GM21576 (cell line): ENCODE data around the gene VPS37C.
A peak's percentile ranks its signal among the peaks of the same experiment; 100 is the strongest.
"Not testable (repeated sequence)": the region's sequence is repeated elsewhere in the genome, so short reads cannot be mapped to it uniquely, and the experiment has no call there.

Experiments used
- ATAC-seq: cut with Tn5 transposase; IDR thresholded peaks from one replicate; pipeline ENCODE4 v1.9.1; 2021; ENCODE audit warnings: mild to moderate bottlenecking, moderate library complexity; ENCODE audit not compliant: unreplicated experiment

Gene VPS37C

DNA sequence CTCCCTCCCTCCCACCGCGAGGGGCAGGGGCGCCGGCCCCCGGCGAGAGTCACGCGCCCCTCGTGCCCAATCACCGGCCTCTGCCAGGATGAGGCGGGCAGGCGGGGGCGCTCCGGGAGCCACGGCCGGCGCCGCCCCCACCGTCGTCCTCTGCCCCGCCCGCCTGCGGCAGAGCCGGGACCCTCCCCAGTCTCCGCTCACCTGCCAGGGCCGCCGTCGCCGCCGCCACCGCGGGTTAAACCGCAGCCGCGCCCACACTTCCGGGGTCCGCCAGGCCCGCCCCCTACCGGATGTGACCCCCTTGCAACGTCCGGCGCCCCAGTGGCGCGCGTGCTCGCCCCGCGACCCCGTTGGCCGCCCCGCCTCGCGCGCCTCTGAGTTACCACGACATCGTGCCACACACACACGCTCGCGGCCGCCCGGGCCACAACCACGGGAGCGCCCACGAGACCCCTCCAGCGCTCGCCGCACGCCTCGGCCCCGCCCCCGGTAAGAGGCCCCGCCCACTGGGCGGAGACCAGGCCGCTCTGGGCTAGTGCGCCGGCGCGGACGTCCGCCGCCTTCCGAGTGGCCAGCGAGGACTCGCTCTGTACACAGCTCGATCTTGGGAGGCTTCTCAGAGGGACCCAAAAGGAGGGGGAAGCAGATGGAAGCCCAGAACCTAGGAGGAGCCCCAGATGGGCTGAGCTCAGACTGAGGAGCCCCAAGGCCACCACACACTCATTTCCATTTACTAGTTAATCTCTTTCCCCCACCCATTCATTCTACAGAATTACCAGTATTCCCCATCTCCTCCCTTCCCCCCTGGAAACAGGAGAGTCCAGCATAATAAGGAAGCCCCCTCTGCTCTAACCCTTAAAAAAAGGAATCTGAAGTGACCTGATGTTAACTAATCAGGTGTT lies at the start of gene VPS37C:
VPS37C (minus strand) TSS at position 237 of the 902 bp plus-strand sequence. CDS start 22,597 bp downstream, outside the sequence.
- ATAC-seq, result peak; percentile 72

DNA sequence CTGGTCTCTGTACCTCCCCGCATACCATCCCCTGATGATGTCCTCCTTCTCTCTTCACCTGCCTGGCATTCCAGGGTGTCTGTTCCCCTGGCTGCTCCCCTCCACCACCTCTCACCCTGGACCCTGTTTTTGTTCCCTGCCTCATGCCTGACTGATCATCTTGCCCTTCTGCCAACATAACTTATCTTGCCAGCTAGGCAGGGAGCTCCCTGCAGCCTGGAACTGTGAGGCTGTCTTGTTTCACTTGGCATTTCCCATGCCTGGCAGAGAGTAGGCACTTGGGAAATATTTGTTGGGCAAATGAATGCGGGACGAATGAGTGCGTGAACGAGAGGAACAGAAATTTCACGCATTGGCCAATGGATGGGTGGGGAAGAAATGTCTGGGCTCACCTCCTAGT lies 49.4 kb upstream of the VPS37C start:
- ATAC-seq, result not testable (repeated sequence)

DNA sequence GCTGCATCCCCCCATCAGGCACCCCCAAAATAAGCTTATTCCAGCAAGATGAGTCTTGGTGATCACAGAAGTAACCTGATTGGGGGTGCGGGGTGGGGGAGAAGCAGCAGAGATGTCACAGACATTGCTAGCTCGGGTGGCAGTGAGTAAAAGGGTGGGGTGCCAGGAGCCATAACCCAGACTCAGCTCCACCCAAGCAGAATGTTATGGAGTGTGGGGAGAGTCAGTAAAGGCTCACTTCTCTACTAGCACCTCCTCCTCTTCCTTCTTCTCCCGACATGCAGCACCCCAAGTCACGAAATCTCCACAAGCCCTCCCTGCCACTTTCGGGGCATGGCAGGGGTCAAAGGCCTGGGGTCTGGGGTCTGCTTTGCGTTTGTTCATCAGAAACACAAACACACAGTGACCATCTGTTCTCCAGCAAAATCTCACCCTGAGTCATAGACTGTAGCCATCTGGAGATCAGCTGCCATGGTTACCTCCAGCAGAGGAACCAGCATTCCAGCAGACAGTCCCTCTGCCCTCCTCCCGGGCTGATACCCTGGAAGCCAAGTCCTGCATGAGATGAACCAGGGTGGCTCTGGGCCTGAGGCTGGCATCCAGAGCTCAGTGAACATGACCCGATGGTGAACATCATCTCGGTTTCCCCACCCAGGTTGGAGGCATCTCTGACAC lies 46.5 kb upstream of the VPS37C start:
- ATAC-seq, result not testable (repeated sequence)

DNA sequence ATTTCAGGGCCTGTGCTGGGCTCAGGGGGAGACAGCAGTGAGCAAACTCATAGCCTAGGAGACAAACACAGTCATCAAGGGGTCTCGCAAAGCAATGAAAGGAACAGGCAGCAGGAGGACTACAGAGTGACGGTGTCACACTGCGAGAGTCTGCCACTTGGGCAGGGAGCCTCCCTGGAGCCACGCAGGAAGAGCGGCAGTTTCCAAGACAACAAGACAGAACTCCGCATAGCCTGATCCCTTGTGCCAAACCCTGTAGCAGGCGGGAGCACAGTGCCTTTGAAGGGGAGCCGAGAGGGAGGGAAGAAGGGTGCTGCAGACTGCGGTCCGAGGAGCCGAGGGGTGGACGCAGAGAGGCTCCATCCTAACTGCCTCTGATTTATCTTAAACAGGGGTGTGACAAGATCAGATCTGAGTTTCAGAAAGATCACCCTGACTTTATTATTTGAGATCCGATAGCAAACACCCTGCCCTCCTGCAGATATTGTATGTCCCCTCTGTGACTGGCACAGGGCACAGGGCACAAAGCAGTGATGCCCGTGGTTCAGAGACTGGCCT lies 43.4 kb upstream of the VPS37C start:
- not testable (repeated sequence) for ATAC-seq

DNA sequence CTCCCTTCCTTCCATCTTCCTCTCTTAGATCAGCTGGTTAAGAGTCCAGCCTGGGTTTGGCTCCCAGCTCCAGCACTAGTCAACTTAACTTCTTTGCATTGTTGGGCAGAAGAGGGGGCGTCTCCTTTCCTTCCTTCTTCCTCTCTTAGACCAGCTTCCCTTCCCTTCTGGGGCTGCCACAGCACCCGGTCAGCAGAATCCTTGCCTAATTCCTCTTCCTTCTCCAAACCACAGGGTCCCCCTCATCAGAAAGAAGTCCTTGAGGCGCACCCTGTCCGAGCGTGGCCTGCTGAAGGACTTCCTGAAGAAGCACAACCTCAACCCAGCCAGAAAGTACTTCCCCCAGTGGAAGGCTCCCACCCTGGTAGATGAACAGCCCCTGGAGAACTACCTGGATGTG lies 42.6 kb upstream of the VPS37C start:
- not testable (repeated sequence) for ATAC-seq

DNA sequence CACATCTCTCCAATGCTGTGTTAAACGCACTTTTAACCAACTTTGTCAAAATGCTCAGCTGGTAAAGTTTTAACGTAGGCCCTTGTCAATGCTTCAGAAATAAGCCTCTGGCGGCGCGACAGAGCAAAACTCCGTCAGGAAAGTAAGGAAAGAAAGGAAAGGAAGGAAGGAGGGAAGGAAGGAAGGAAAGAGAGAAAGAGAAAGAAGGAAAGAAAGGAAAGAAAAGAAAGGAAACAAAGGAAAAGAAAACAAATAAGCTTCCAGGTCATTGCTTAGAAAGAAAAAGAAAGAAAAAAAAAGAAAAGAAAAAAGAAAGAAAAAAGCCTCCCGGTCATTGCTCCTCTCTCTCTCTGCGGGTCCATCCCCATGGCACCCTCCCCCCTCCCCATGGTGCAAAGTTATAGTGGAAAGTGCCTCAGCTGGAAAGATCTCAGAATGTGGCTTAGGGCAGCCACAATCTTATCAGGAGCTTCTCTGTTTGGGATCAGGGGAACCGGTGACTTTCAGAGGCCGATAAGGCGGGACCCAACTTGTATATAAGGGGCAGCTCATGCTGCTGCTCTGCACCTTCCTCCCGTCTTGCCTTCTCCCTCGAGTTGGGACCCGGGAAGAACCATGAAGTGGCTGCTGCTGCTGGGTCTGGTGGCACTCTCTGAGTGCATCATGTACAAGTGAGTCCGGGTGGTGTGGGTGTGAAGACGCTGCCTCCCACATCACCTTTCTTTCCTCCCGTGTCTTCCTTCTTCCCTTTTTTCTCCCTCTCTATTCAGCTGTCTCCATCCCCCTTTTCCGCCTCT lies 41.9 kb upstream of the VPS37C start, which contains the start of gene PGA3:
PGA3 (plus strand) TSS at position 566 of the 797 bp plus-strand sequence; CDS start at position 616, 50 bp downstream.
- not testable (repeated sequence) for ATAC-seq

DNA sequence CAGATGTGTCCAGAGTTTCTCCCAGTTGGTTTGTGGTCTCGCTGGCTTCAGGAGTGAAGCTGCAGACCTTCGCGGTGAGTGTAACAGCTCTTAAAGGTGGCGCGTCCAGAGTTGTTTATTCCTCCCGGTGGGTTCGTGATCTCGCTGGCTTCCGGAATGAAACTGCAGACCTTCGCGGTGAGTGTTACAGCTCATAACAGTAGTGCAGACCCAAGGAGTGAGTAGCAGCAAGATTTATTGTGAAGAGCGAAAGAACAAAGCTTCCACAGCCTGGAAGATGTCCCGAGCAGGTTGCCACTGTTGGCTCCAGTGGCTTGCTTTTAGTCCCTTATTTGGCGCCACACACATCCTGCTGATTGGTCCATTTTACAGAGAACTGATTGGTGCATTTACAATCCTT lies 40.2 kb upstream of the VPS37C start:
- no peak for ATAC-seq

DNA sequence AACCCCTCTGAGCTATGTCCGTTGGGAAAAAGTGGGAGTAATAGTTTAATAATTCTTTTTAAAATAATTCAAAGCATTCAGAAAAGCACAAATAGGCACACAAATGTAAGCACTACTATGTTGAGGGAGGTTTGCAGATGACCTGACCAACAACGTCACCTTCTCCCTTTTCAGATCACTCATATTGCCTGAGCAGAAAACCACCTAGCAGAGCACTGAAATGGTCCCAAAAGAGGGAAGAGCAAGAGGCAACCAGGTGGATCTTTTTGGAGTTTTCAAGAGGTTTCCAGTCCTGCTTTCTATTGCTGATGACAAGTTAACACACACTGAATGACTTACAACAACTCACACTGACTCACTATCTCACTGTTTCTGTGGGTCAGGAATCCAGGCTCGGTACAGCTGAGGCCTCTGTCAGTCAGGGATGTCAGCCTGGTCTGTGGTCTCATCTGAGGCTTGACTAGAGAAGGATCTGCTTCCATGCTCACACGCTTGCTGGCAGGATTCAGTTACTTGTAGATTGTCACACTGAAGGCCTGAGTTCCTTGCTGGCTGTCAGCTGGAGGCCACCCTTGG lies 37.8 kb upstream of the VPS37C start:
- no peak for ATAC-seq

DNA sequence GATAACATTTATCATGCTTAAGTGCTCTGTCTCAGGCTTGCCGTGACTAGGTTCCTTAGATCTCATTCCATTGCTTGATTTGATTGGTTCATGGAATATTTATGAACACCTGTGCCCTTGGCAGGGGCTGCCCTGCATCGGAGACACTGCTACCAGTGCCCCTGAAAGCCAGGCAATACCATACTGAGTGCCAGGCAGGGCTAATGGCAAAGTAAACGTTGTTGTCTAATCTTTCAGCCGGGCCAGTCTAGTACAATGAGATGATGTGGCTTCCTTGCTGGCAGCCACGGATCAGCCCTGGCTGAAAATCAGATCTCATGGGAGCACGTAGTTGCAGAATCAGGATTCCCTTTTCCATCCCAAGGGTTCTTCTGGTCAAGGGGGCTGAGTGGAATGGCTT lies 37.1 kb upstream of the VPS37C start:
- no peak for ATAC-seq

DNA sequence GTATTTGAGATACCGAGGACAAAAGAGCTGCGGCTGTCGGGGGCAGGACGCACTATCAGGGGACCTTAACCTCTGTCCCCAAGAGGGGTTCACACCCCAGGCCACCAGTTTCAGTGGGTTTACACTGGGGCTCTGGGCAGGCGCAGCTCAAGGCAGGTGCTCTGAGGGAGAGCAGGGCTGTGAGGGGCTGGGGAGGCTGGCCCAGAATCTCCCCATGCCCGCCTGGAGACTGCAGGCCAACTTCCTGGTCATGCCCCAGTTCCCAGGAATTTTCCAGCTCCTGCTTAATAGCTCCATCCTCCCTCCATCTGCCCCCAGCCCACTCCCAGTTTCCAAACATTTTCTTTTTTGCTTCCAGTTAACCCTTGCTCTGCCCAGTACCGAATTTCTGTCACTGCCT lies 34.5 kb upstream of the VPS37C start:
- no peak for ATAC-seq

DNA sequence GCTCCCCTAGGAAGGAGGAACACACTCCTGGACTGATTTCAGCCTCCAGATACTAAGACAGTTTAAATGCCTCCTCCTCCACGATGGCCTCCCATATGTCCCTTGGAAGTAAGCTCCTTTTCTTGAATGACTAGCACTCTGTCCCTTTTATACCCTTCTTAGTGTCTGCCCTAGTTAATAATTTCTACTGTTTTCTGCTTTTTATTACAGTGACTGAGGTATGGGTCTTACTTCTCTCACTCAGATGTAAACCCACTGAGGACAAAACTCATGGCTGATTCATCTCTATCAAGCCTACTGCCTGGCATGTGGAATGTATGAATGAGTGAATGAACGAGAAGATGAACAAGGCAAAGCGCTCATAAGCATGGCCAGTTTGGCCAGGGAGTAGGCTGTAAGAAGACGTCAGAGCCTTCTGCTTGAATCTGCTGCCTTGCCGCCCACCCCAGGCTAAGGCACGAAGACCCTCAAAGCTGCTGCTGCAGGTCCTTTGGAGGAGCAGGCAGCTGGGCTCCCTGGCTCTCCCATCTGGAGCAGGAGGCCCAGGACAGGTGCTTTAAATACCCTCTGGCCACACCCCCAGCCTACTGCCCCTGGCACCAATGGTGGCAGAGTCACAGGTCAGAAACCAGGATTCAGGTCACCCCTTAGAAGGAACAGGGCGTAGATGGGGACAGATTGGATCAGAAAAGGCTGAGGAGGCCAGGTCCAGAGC lies 33.9 kb upstream of the VPS37C start:
- no peak for ATAC-seq

DNA sequence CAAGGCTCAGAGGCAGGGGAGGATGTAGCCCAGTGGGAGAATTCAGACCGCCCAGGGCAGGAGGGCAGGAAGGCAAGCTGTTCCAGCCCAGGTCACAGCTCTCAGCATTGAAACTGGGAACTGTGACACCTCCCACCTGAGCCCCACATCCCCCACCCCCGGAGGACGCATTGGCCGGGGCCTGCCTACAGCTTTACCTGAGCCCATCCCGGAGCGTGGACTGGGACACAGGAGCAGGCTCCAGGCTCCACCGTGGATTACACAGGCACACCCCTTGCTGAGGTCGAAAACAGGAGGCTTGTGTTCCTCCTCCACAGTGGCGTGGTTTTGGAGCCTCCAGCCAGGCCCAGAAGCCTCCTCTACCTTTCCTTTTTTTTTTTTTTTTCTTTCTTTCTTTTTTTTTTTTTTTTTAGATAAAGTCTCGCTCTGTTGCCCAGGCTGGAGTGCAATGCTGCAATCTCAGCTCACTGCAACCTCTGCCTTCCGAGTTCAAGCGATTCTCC lies 33.0 kb upstream of the VPS37C start:
- no peak for ATAC-seq

DNA sequence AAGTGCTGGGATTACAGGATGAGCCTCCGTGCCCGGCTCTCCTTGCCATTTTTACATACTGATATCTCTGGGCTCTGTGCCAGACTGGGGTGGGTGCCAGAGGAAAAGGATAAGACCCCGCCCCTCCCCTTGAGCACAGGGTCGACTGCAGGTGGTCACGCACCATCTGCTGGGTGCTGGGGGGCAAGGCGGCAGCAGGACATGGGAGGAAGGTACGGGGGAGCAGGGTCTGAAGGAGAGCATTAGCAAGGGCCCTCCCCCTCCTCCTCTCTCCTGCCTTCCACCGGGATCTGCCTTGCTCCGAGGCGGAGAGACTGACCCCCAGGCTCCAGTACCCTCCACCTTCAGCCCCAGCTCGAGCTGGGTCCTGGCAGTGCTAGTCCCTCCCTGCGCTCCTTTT lies 32.4 kb upstream of the VPS37C start:
- no peak for ATAC-seq

DNA sequence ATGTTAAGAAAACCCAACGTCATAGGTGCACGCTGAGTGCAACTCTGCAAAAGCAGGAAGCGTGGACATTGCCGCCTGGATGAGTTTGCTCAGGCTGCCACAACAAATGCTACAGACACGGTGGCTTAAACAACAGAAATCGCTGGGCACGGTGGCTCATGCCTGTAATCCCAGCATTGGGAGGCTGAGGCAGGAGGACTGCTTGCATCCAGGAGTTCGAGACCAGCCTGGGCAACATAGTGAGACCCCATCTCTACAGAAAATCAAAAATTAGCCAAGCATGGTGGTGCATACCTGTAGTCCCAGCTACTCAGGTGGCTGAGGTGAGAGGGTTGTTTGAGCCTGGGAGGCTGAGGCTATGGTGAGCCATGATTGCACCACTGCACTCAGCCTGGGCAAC lies 28.7 kb upstream of the VPS37C start:
- ATAC-seq, result no peak

DNA sequence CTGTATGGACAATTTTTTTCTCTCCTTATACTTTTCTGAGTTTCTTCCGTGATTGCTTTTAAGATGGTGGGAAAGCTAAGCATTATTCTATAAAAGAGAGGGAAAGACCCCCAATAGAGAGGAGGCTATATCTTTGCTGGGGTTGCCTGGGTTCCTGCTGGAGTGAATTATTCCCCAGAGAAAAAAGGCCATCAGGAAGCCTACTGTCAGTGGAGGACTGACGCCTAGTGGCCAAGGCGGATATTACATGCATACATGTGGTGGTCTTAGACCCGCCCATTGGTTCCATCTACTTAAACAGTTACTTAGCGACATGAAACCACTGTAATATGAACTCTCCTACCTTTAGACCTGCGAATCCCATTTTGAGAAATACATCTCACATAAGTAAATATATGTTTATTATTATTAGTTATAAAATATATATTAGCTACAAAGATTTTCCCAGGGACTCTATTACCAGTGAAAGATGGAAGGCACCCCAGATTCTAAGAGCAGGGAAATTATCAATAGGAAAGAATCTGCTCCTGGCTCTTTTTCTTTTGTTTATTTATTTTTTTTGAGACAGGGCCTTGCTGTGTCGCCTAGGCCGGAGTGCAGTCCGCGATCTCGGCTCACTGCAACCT lies 26.4 kb upstream of the VPS37C start:
- no peak for ATAC-seq

DNA sequence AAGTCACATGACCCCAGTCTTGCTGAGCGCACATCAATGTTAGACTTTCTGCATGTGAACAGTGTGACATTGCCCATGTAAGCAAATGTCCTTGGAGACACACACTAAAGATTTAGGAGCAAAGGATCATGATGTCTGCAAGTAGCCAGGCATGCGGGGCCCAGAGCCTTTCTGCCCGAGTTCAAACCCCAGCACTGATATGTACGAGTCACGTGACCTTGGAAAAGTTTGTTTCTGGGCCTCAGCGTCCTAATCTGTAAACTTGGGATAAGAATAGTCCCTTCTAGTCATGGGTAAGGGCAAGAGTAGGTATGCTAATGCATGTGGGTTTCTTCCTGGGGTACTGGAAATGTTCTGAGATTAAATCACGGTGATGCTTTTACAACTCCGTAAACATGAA lies 25.3 kb upstream of the VPS37C start:
- ATAC-seq, result no peak

DNA sequence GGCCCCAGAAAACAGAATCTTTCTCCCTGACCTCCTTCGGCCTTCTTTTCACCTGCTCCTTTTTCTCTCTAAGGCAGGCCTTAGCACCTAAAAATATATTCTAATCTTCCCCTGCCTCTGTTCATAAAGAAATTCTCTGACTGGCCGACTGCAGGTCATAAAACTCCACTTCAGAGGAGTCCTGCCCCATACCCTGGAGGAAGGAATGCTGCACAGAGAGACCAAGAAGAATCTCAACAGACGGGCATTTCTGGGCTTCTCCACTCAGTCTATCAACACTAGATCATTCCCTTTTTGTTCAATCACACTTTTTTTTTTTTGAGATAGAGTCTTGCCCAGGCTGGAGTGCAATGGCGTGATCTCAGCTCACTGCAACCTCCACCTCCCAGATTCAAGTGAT lies 22.4 kb upstream of the VPS37C start:
- no peak for ATAC-seq

DNA sequence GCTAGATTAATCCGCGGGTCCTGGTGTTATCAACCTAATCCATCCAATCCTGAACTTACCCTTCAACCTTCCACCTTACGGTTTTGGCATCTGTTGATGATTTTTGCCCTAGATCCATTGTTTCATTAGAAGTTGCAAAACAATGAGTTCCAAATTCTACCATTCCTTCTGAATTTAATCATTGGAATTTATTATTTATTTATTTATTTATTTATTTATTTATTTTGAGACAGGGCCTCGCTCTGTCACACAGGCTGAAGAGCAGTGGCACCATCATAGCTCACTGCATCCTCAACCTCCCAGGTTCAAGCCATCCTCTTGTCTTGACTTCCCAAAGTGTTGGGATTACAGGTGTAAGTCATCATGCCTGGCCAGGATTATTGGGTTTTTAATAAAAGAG lies 20.3 kb upstream of the VPS37C start:
- no peak for ATAC-seq

DNA sequence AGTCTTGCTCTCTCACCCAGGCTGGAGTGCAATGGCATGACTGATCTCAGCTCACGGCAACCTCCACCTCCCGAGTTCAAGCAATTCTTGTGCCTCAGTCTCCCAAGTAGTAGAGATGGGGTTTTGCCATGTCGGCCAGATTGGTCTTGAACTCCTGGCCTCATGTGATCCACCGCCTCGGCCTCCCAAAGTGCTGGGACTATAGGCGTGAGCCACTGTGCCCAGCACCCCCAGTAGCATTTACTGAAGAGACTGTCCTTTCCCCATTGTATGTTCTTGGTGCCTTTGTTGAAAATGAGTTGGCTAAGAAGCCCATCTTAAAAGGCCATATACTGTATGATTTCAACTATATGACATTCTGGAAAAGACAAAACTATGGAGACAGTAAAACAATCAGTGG lies 19.0 kb upstream of the VPS37C start:
- ATAC-seq, result not testable (repeated sequence)
